Left cardiac atrium (tissue), 2 donors: ENCODE results near the gene SEBOX. TPM values are rescaled to one million over a fixed set of nuclear protein-coding genes. Genes with fewer than 3 reads are reported as not detected.

Experiments used
- microRNA-seq, 2 donors: library from miRNA; unstranded; fragments of <30 nt; microRNA quantifications; one replicate each; pipeline ENCODE4 v1.2.0, GENCODE V29; 2020
- total RNA-seq, 2 donors: library from RNA; stranded (reverse); fragmentation: NEBNext Ultra II Directional; extraction: Animal tissue kit (Norgen Biotek cat#: 25700); gene quantifications; one replicate each; pipeline ENCODE4 v1.2.1, GENCODE V29; 2021
- donor health status: DM: no; HTN: yes; CAD: no; lungs with severe emphysema.
- donor health status: DM: yes; HTN: yes; CAD: no.

The SEBOX gene
- total RNA-seq, 2 donors from 2014 or later, result not detected

Small RNA genes within 50 kb of the gene (microRNA-seq; reads per million reads assigned to microRNA genes)
- gene MIR4723, result 0 to 0.20 reads per million in 2 donors

Other genes starting within 250 kb of the SEBOX start
- 1 to 10 TPM; 5.4 to 6.0 TPM for gene TMEM97, start 46.0 kb downstream of the SEBOX start, total RNA-seq
- gene IFT20, start 29.7 kb downstream of the SEBOX start, total RNA-seq, result 10 to 100 TPM; 17.7 to 21.0 TPM
- gene TNFAIP1, start 29.4 kb downstream of the SEBOX start, total RNA-seq, result 10 to 100 TPM; 26.4 to 83.8 TPM
- gene POLDIP2, start 7.7 kb downstream of the SEBOX start, total RNA-seq, result 100 to 1,000 TPM in 1 of 2 donors, 10 to 100 TPM in 1; 96.3 to 107 TPM
- 10 to 100 TPM; 14.3 to 24.3 TPM for gene VTN, start 5.1 kb upstream of the SEBOX start, total RNA-seq
- 10 to 100 TPM in 1 of 2 donors, 1 to 10 TPM in 1; 6.1 to 10.3 TPM for gene SARM1, start 6.5 kb upstream of the SEBOX start, total RNA-seq
- 1 to 10 TPM; 7.0 to 9.9 TPM for gene SLC46A1, start 41.0 kb upstream of the SEBOX start, total RNA-seq
- not detected for gene SLC13A2, start 108.4 kb upstream of the SEBOX start, total RNA-seq
- gene FOXN1, start 141.1 kb upstream of the SEBOX start, total RNA-seq, result not detected
- gene UNC119, start 187.4 kb upstream of the SEBOX start, total RNA-seq, result 10 to 100 TPM; 13.6 to 23.6 TPM
- 10 to 100 TPM; 39.9 to 41.4 TPM for gene PIGS, start 206.3 kb upstream of the SEBOX start, total RNA-seq
- 100 to 1,000 TPM; 138 to 164 TPM for gene ALDOC, start 211.7 kb upstream of the SEBOX start, total RNA-seq
- gene SPAG5, start 233.8 kb upstream of the SEBOX start, total RNA-seq, result 1 to 10 TPM in 1 of 2 donors, under 1 TPM in 1; 0.97 to 2.7 TPM
- gene RSKR, start 249.0 kb upstream of the SEBOX start, total RNA-seq, result 1 to 10 TPM; 4.4 to 5.8 TPM